AG09319 (cell line): ENCODE measurements around the gene FBXW10B.
"Not testable (repeated sequence)": the region's sequence is repeated elsewhere in the genome, so short reads cannot be mapped to it uniquely, and the experiment has no call there.

ENCODE experiments used
- DNase-seq: peaks from one replicate; pipeline ENCODE4 v3.0.0-alpha.2; 2010; ENCODE audit warnings: low read depth; ENCODE audit errors: extremely low read depth
- CTCF ChIP-seq: IDR thresholded peaks from 2 replicates; pipeline ENCODE4 v1.5.1; 2011; ENCODE audit warnings: low read depth, mild to moderate bottlenecking, inconsistent platforms, low read length, moderate library complexity

The FBXW10B gene

GRCh38 chr17:15619331-15620058, at the start of gene FBXW10B:
TSS of gene FBXW10B (minus strand) at chr17:15619704. CDS start at chr17:15619512, 192 bp downstream.
- not testable (repeated sequence) for DNase-seq

GRCh38 chr17:15663691-15664090, 44.2 kb upstream of the FBXW10B start:
- TF ChIP-seq CTCF, result no peak
- no peak for DNase-seq

GRCh38 chr17:15663176-15663575, 43.7 kb upstream of the FBXW10B start:
- DNase-seq, result no peak
- no peak for TF ChIP-seq CTCF

GRCh38 chr17:15662681-15663080, 43.2 kb upstream of the FBXW10B start:
- no peak for DNase-seq
- no peak for TF ChIP-seq CTCF

GRCh38 chr17:15660077-15660476, 40.6 kb upstream of the FBXW10B start:
- DNase-seq, result no peak
- no peak for TF ChIP-seq CTCF

DNA sequence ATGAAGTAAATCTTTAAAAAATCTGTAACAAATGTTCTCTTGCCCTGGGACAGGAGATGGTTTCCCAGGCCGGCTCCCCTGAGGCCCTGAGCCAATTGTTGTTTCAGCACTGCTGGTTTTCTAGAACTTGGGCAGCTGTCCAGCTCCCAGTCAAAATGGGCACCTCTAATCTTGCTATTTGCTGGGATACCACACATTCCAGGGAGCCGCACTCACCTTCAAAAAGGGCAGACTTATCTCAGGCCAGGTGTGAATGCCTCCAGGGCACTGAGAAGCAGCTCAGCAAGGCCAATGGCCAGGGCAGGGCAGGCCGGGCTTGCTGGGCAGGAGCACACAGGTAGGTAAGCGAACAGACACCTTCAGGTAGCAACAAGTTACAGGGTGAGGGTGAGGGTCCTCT, 40.2 kb upstream of the FBXW10B start:
- no peak for TF ChIP-seq CTCF
- DNase-seq, result no peak

DNA sequence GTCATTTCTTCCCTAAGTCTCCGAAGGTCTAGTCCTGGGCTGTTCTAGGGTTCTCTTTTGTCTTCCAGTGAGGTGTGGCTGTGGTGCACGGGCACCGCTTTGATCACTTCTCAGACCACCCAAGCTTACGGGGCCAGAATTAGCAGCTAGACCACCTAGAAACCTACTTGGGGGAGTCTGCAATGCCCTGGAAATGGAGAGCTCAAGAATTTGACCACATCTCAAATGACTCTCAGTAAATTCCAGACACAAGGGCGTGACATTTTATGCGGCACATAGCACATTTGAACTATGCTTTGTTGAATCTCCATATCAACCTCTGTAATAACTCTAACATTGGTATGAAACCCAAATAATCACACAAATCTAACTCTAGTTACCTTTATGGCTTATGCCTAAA, 39.7 kb upstream of the FBXW10B start:
- TF ChIP-seq CTCF, result no peak

DNA sequence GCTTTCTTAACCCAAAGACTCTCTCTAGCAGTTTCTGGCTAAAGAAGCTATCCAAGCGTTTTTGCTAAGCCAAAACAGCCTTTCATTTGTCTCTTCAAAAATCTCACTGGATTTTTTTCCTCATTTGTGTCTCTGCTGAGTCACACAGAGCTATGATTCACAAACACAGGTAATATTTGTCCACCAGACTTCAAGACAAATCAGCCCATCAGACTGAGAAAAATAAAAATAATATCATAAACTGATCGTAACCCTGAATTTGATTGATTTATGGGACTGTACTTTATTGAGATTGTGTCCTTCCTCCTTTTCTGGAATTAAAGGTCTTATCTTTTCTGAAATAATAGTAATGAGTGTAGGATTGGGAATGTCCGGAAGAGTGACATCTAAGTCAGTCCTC, 38.8 kb upstream of the FBXW10B start:
- no peak for TF ChIP-seq CTCF
- DNase-seq, result no peak

More for the DNA sequence above, 39.7 kb upstream of the FBXW10B start:
- DNase-seq, result no peak
